K562 (cell line): ENCODE results near the gene ICAM3. TPM values are rescaled to one million over a fixed set of nuclear protein-coding genes. Genes with fewer than 3 reads are reported as not detected.

ENCODE experiments used
- ATAC-seq: fragments of 200-7000 bp; cut with Tn5 transposase; 3 replicates; pipeline ENCODE4 v1.9.1; 2020; ENCODE audit warnings: moderate library complexity
- BruUV-seq: library from RNA; stranded (reverse); fragments of 400-500 nt; replicated peaks from 2 replicates; lab custom pipeline; 2021; lab: Mats Ljungman, UMichigan
- CTCF ChIA-PET: fragments of 300-600 bp; formaldehyde crosslinking; extraction: SDS; loops from one replicate; lab custom pipeline; 2021; ENCODE audit warnings: low intra/inter-chr PET ratio; lab: Yijun Ruan, JAX
- POLR2A ChIA-PET: fragments of 300-600, 350-650 bp; sonication (Branson Sonifier 250); formaldehyde crosslinking; extraction: SDS; loops from one replicate; lab custom pipeline; 2021; ENCODE audit warnings: antibody characterized with exemption, inconsistent platforms; lab: Yijun Ruan, JAX
- DNase-seq, 4 experiments: peaks; one replicate each; pipeline versions ENCODE4 v3.0.0 to v3.0.0-alpha.2; 2011 to 2018; ENCODE audit warnings: low spot score in 3 of 4, mixed read lengths in 3 of 4; ENCODE audit errors: extremely low read depth in 1 of 4
- FAIRE-seq: peaks from 2 replicates; lab custom pipeline; 2011; peaks lifted over from hg19 to GRCh38; lab: Jason Lieb, UNC
- H2AFZ ChIP-seq: 2 replicates; pipeline ENCODE4 v1.6.0; 2011; ENCODE audit warnings: low read depth, low read length, control low read depth, inconsistent platforms
- H3K27ac ChIP-seq: fragments of 200-600 bp; 3 replicates; pipeline ENCODE4 v1.8.0; 2011; ENCODE audit warnings: low read depth, mild to moderate bottlenecking, control low read depth, inconsistent platforms, low read length, moderate library complexity, mixed read lengths; ENCODE audit errors: extremely low read depth
- H3K27me3 ChIP-seq, 2 experiments: fragments of 300-600 bp in 1 of 2; 2 replicates in 1 of 2; 3 replicates in 1 of 2; pipeline versions ENCODE4 v1.6.0 to v1.8.0; 2011; ENCODE audit warnings: inconsistent platforms in 2 of 2, low read length in 2 of 2, mild to moderate bottlenecking in 1 of 2, mixed read lengths in 1 of 2, moderate library complexity in 1 of 2; ENCODE audit not compliant: control insufficient read depth in 2 of 2, insufficient read depth in 2 of 2
- H3K36me3 ChIP-seq: fragments of 300-600 bp; 3 replicates; pipeline ENCODE4 v1.8.0; 2011; ENCODE audit warnings: mild to moderate bottlenecking, low read length, inconsistent platforms; ENCODE audit not compliant: control insufficient read depth, insufficient read depth
- H3K4me1 ChIP-seq, 2 experiments: fragments of 200-600 bp in 1 of 2; replicated peaks in 1 of 2; 2 replicates in 1 of 2; 3 replicates in 1 of 2; pipeline versions ENCODE4 v1.5.1 to v1.8.0; 2011; ENCODE audit warnings: inconsistent platforms in 2 of 2, low read length in 2 of 2, mild to moderate bottlenecking in 1 of 2, mixed read lengths in 1 of 2, moderate library complexity in 1 of 2; ENCODE audit not compliant: control insufficient read depth in 2 of 2, insufficient read depth in 2 of 2
- H3K4me2 ChIP-seq: 2 replicates; pipeline ENCODE4 v1.6.1; 2011; ENCODE audit warnings: low read length, control low read depth, inconsistent platforms, mixed read lengths; ENCODE audit not compliant: insufficient read depth
- H3K4me3 ChIP-seq: fragments of 200-600 bp; sonication (generic), shearing (Covaris generic); 2 replicates; pipeline ENCODE4 v1.5.1; 2016; ENCODE audit warnings: control low read depth, inconsistent platforms
- H3K79me2 ChIP-seq: fragments of 200-600 bp; 3 replicates; pipeline ENCODE4 v1.8.0; 2011; ENCODE audit warnings: low read length, inconsistent platforms; ENCODE audit not compliant: control insufficient read depth, insufficient read depth
- H3K9ac ChIP-seq, 2 experiments: 2 replicates each; pipeline versions ENCODE4 v1.6.0 to v1.6.1; 2011; ENCODE audit warnings: low read depth in 2 of 2, low read length in 2 of 2, control low read depth in 1 of 2, inconsistent platforms in 1 of 2, mild to moderate bottlenecking in 1 of 2, mixed read lengths in 1 of 2; ENCODE audit not compliant: insufficient read depth in 1 of 2
- H3K9me1 ChIP-seq: one replicate; pipeline ENCODE4 v1.6.0; 2011; ENCODE audit warnings: inconsistent platforms, mild to moderate bottlenecking, low read length, moderate library complexity; ENCODE audit not compliant: control insufficient read depth, insufficient read depth
- H3K9me3 ChIP-seq: replicated peaks from 2 replicates; pipeline ENCODE4 v1.5.1; 2011; ENCODE audit warnings: low read depth, low read length, inconsistent platforms; ENCODE audit not compliant: control insufficient read depth, insufficient read depth
- H4K20me1 ChIP-seq: replicated peaks from 2 replicates; pipeline ENCODE4 v1.6.1; 2011; ENCODE audit warnings: low read length, inconsistent platforms, mixed read lengths; ENCODE audit not compliant: control insufficient read depth, insufficient read depth
- AFF1 ChIP-seq, 2 experiments: fragments of 450-650 bp; IDR thresholded peaks; 2 replicates each; pipeline ENCODE4 v1.6.1; 2018; ENCODE audit warnings: mild to moderate bottlenecking in 2 of 2, low read depth in 1 of 2; ENCODE audit not compliant: partially characterized antibody in 2 of 2
- ETV6 ChIP-seq, 3 experiments: fragments of 150-350 bp in 1 of 3; sonication (generic) in 1 of 3; formaldehyde crosslinking in 1 of 3; IDR thresholded peaks; 2 replicates each; pipeline versions ENCODE4 v1.6.1 to v1.8.0; 2014 to 2022; ENCODE audit warnings: borderline replicate concordance in 2 of 3, low read depth in 2 of 3, antibody characterized with exemption in 1 of 3, low read length in 1 of 3, mild to moderate bottlenecking in 1 of 3, missing genetic modification reagents in 1 of 3
- HDAC2 ChIP-seq: fragments of 450-650 bp; IDR thresholded peaks from 2 replicates; pipeline ENCODE4 v1.6.1; 2016; ENCODE audit warnings: mild to moderate bottlenecking
- KAT7 ChIP-seq: sonication (generic); formaldehyde crosslinking; IDR thresholded peaks from 2 replicates; pipeline ENCODE4 v1.8.0; 2022; ENCODE audit warnings: missing genetic modification reagents, mild to moderate bottlenecking, borderline replicate concordance
- KDM1A ChIP-seq, 2 experiments: fragments of 450-650 bp; IDR thresholded peaks; 2 replicates each; pipeline ENCODE4 v1.6.1; 2016; ENCODE audit warnings: mild to moderate bottlenecking in 2 of 2
- KLF10 ChIP-seq: fragments of 250-450 bp; sonication (Bioruptor Pico); IDR thresholded peaks from 2 replicates; pipeline ENCODE4 v1.6.1; 2021; ENCODE audit warnings: matching md5 sums
- MTA1 ChIP-seq: fragments of 450-650 bp; IDR thresholded peaks from 2 replicates; pipeline ENCODE4 v1.6.1; 2017; ENCODE audit warnings: borderline replicate concordance
- NR2C2 ChIP-seq, 2 experiments: fragments of 200-800 bp in 1 of 2; sonication (Bioruptor generic) in 1 of 2; sonication (generic) in 1 of 2; formaldehyde crosslinking in 1 of 2; IDR thresholded peaks; 2 replicates each; pipeline versions ENCODE4 v1.6.1 to v1.8.0; 2016 to 2022; ENCODE audit warnings: mild to moderate bottlenecking in 1 of 2, missing compliant biosample characterization in 1 of 2, missing genetic modification characterization in 1 of 2, missing genetic modification reagents in 1 of 2
- SIRT6 ChIP-seq: IDR thresholded peaks from one replicate; pipeline ENCODE4 v1.6.1; 2012; ENCODE audit warnings: low read depth, mild to moderate bottlenecking, control low read depth, inconsistent platforms, low read length, moderate library complexity
- YY1 ChIP-seq, 3 experiments: IDR thresholded peaks; 2 replicates each; pipeline ENCODE4 v1.6.1; 2011; ENCODE audit warnings: low read length in 2 of 3, mild to moderate bottlenecking in 2 of 3, moderate library complexity in 2 of 3, borderline replicate concordance in 1 of 3, control low read depth in 1 of 3, low read depth in 1 of 3; ENCODE audit not compliant: insufficient read depth in 3 of 3, insufficient replicate concordance in 2 of 3, control insufficient read depth in 1 of 3, insufficient read length in 1 of 3; ENCODE audit errors: extremely low read depth in 1 of 3
- WGBS: fragments of 100-300 bp; shearing (Covaris generic); methylation state at CpG from one replicate; pipeline ENCODE4 v1.1.6; 2016; ENCODE audit warnings: low coverage, mixed read lengths; ENCODE audit not compliant: insufficient coverage; ENCODE audit errors: missing lambda C conversion rate; 5-methylcytosine and 5-hydroxymethylcytosine counted together
- in situ Hi-C: fragments of 300-500 bp; cut with MboI; formaldehyde crosslinking; loops from 4 replicates; pipeline ENCODE4 v1.15.0; 2018; ENCODE audit warnings: inconsistent platforms, mixed read lengths
- intact Hi-C: fragments of 100-400 bp; cut with micrococcal nuclease; formaldehyde crosslinking; loops from 2 replicates; pipeline ENCODE4 v1.14.2; 2022
- polyA plus RNA-seq, 8 experiments: library from polyadenylated mRNA; depleted of rRNA in 4 of 8; stranded (reverse) in 5 of 8; unstranded in 3 of 8; fragments of >200 nt; fragmentation: Nextera tagmentation in 2 of 8; fragmentation: Illumina TruSeq in 1 of 8; extraction: Ambion mirVana in 2 of 8; extraction: Trizol in 1 of 8; gene quantifications; 2 replicates each; pipeline versions ENCODE4 v1.2.1 to v1.2.3, GENCODE V29; 2011 to 2014; ENCODE audit warnings: inconsistent platforms in 1 of 8, missing spikeins in 1 of 8
- total RNA-seq, 7 experiments: library from RNA; depleted of rRNA in 6 of 7; stranded (reverse); fragments of >200 nt in 6 of 7; fragmentation: Illumina TruSeq in 2 of 7; extraction: Trizol in 2 of 7; gene quantifications; 2 replicates each; pipeline versions ENCODE4 v1.2.1 to v1.2.3, GENCODE V29; 2011 to 2021; ENCODE audit warnings: low replicate concordance in 1 of 7
- TF ChIP-seq, protein P1 (sequence below): sonication (generic); formaldehyde crosslinking; IDR thresholded peaks from 2 replicates; pipeline ENCODE4 v1.8.0; 2022; ENCODE audit warnings: missing genetic modification reagents, mild to moderate bottlenecking, borderline replicate concordance

ICAM3 gene
- total and polyA plus RNA-seq, 9 of the 15 experiments (the other 6 are each of a cell fraction or from before 2014, with no cell fraction given) = 6.5 to 39.5 (median 24.2) TPM

- peak; percentile 41 for TF ChIP-seq HDAC2
- TF ChIP-seq KAT7 (CRISPR knock-in tag) = 0 out of 2 replicates have a peak, but pooled peaks have one; percentile 56
These were observed 41.1 kb upstream of the ICAM3 start, which contains the start of gene TYK2 (continued) for GRCh38 chr19:10380313-10381102.

DNA sequence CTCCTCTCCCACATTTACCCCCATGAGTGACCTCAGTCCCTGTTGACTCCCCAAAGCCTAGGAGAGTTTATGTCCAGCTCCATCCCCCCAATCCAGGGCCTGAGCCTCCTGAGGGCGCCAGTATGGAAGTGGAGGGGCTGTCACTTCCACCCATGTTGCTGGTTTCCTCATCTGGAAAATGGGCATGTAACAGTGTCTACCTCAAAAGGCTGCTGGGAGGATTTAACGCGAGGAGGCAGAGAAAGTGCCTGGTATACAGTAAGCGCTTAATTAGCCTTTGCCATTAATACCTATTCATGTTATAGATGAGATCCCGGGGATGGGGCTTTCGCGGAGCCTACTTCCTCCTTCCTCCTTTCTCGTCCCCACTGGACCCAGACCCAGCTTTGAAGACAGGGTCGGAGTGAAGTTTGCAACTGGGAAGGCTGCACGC is 40.5 kb upstream of the ICAM3 start:
- Histone ChIP-seq H3K4me2 (peak overlapping the region; percentile 97), H3K27me3 (no peaks in the 10 kb centered on the region), H3K4me3 (peak overlapping the region; percentile 91), H3K79me2 (peaks cover 28% of the 10 kb centered on the region), H3K4me1 (peaks cover 8 to 18% of the 10 kb centered on the region in 2 experiments; a peak in 4 of 5 replicates), H3K9me1 (no peaks in the 10 kb centered on the region), H3K27ac (peak overlapping the region; percentile 71), H3K9me3 (no peaks in the 10 kb centered on the region), H2AFZ (peak overlapping the region; percentile 92), H3K9ac (peak overlapping the region; percentile 77 to 98), H4K20me1 (no peaks in the 10 kb centered on the region), H3K36me3 (peaks cover 21% of the 10 kb centered on the region)
- DNase-seq (peak in 3 of 4 experiments; percentile 35 to 42 (median 39)), FAIRE-seq (no peak), ATAC-seq (peak; percentile 3)
- ChIA-PET POLR2A (interaction anchor here (0.5 to 2.3 kb wide), 14 partner anchors 9 to 374 kb away, joined by 3 to 11 read pairs (median 4); partner anchors contain the start of genes ICAM1, ICAM5 and RAVER1), CTCF (no interaction called here)
- in situ Hi-C loops (no loop called here), intact Hi-C loops (loop anchor here (2.0 kb wide), 3 partner anchors 45 to 109 kb away; partner anchors contain the start of genes ICAM1 and ICAM5)
- TSS peak; percentile 95 for BruUV-seq
- under 1% methylated on average over 10 of the region's 10 CpGs for WGBS
- TF ChIP-seq ETV6 (IDR thresholded peaks at IDR 0.05; ENCODE audit: borderline replicate concordance in 1 of 2, low read depth in 2 of 2, low read length in 1 of 2) = 0 out of 4 replicates have a peak, but pooled peaks of 1 of the 2 experiments have one; percentile 56
- no peak for TF ChIP-seq ETV6 (CRISPR knock-in tag; IDR thresholded peaks at IDR 0.05; ENCODE audit: borderline replicate concordance)
- TF ChIP-seq, protein P1, sequence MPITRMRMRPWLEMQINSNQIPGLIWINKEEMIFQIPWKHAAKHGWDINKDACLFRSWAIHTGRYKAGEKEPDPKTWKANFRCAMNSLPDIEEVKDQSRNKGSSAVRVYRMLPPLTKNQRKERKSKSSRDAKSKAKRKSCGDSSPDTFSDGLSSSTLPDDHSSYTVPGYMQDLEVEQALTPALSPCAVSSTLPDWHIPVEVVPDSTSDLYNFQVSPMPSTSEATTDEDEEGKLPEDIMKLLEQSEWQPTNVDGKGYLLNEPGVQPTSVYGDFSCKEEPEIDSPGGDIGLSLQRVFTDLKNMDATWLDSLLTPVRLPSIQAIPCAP (CRISPR knock-in tag) = no peak
- TF ChIP-seq MTA1 = no peak
- TF ChIP-seq KLF10 (CRISPR knock-in tag) = no peak
- TF ChIP-seq SIRT6 = no peak
- peak; percentile 20 to 67; a peak in 1 of 4 replicates for TF ChIP-seq KDM1A (IDR thresholded peaks at IDR 0.05)
- peak in 1 of 2 experiments; percentile 24 for TF ChIP-seq AFF1 (IDR thresholded peaks at IDR 0.05; ENCODE audit: low read depth in 1 of 2, partially characterized antibody in 2 of 2)
- peak in 1 of 3 experiments; percentile 6 for TF ChIP-seq YY1 (IDR thresholded peaks at IDR 0.05; ENCODE audit: borderline replicate concordance in 1 of 3, control insufficient read depth in 1 of 3, extremely low read depth in 1 of 3, insufficient read depth in 3 of 3, insufficient read length in 1 of 3, insufficient replicate concordance in 2 of 3, low read depth in 1 of 3, low read length in 2 of 3)
- peak; percentile 44; the same call in 1 of the 2 replicates for TF ChIP-seq NR2C2 (CRISPR knock-in tag; IDR thresholded peaks at IDR 0.05)
- no peak for TF ChIP-seq NR2C2 (tag; IDR thresholded peaks at IDR 0.05)
